Keratinocyte (primary cell): ENCODE results near the gene TOM1L2. TPM values are rescaled to one million over a fixed set of nuclear protein-coding genes. Genes with fewer than 3 reads are reported as not detected.

ENCODE experiments used
- DNase-seq: peaks from one replicate; pipeline ENCODE4 v3.0.0-alpha.2; 2011; ENCODE audit warnings: low read depth, missing footprints, low spot score
- FAIRE-seq: peaks from 2 replicates; lab custom pipeline; 2011; peaks lifted over from hg19 to GRCh38; lab: Jason Lieb, UNC
- H2AFZ ChIP-seq: 2 replicates; pipeline ENCODE4 v1.6.0; 2012; ENCODE audit warnings: low read length, control low read depth, inconsistent platforms; ENCODE audit not compliant: control insufficient read depth
- H3K27ac ChIP-seq: 2 replicates; pipeline ENCODE4 v1.5.1; 2011; ENCODE audit warnings: low read length; ENCODE audit not compliant: control insufficient read depth, insufficient read depth
- H3K27me3 ChIP-seq: 3 replicates; pipeline ENCODE4 v1.6.0; 2011; ENCODE audit warnings: low read length; ENCODE audit not compliant: control insufficient read depth, insufficient read depth; ENCODE audit errors: extremely low read depth
- H3K36me3 ChIP-seq, 2 experiments: 2 replicates in 1 of 2; 3 replicates in 1 of 2; pipeline ENCODE4 v1.5.1; 2011; ENCODE audit warnings: low read length in 2 of 2, mild to moderate bottlenecking in 1 of 2; ENCODE audit not compliant: control insufficient read depth in 2 of 2, insufficient read depth in 2 of 2; ENCODE audit errors: extremely low read depth in 1 of 2
- H3K4me1 ChIP-seq: 3 replicates; pipeline ENCODE4 v1.5.1; 2011; ENCODE audit warnings: low read length; ENCODE audit not compliant: control insufficient read depth, insufficient read depth; ENCODE audit errors: extremely low read depth
- H3K4me2 ChIP-seq: 3 replicates; pipeline ENCODE4 v1.6.0; 2011; ENCODE audit warnings: low read depth, low read length; ENCODE audit not compliant: control insufficient read depth, insufficient read depth; ENCODE audit errors: extremely low read depth
- H3K4me3 ChIP-seq, 3 experiments: fragments of 200-600 bp in 1 of 3; sonication (generic) in 1 of 3; 2 replicates in 2 of 3; 3 replicates in 1 of 3; pipeline ENCODE4 v1.5.1; 2011 to 2016; ENCODE audit warnings: low read length in 3 of 3, mild to moderate bottlenecking in 3 of 3, control low read depth in 2 of 3, inconsistent platforms in 1 of 3, low read depth in 1 of 3, mixed read lengths in 1 of 3, mixed run types in 1 of 3, moderate library complexity in 1 of 3; ENCODE audit not compliant: control insufficient read depth in 2 of 3, insufficient read depth in 2 of 3; ENCODE audit errors: extremely low read depth in 1 of 3
- H3K79me2 ChIP-seq: 2 replicates; pipeline ENCODE4 v1.6.0; 2012; ENCODE audit warnings: low read length; ENCODE audit not compliant: control insufficient read depth, insufficient read depth
- H3K9ac ChIP-seq: 3 replicates; pipeline ENCODE4 v1.6.0; 2011; ENCODE audit warnings: low read length; ENCODE audit not compliant: control insufficient read depth, insufficient read depth; ENCODE audit errors: extremely low read depth
- H3K9me1 ChIP-seq: 3 replicates; pipeline ENCODE4 v1.6.0; 2011; ENCODE audit warnings: low read length; ENCODE audit not compliant: control insufficient read depth, insufficient read depth; ENCODE audit errors: extremely low read depth
- H3K9me3 ChIP-seq: 2 replicates; pipeline ENCODE4 v1.5.1; 2012; ENCODE audit warnings: low read depth, low read length; ENCODE audit not compliant: control insufficient read depth
- H4K20me1 ChIP-seq: 3 replicates; pipeline ENCODE4 v1.6.0; 2011; ENCODE audit warnings: low read length; ENCODE audit not compliant: control insufficient read depth, insufficient read depth; ENCODE audit errors: extremely low read depth
- EZH2 ChIP-seq: IDR thresholded peaks from one replicate; pipeline ENCODE4 v1.6.1; 2012; ENCODE audit warnings: inconsistent platforms, mild to moderate bottlenecking, low read length, moderate library complexity
- dilution Hi-C: fragments of 300-500 bp; cut with MboI; formaldehyde crosslinking; loops from one replicate; pipeline ENCODE4 v1.7.0; 2020; ENCODE audit warnings: low sequenced_read_pairs; ENCODE audit not compliant: extremely low pct_ligation_motif_present
- polyA plus RNA-seq, 5 experiments: library from polyadenylated mRNA; depleted of rRNA in 3 of 5; stranded (reverse) in 3 of 5; stranded (forward) in 1 of 5; unstranded in 1 of 5; fragments of >200 nt; gene quantifications; 1 replicate in 1 of 5; 2 replicates in 3 of 5; 3 replicates in 1 of 5; pipeline versions ENCODE4 v1.2.1 to v1.2.3, GENCODE V29; 2011 to 2012; ENCODE audit warnings: missing spikeins in 2 of 5, low read depth in 1 of 5, low replicate concordance in 1 of 5
- TF ChIP-seq, protein P1 (sequence below), 3 experiments: IDR thresholded peaks in 1 of 3; conservative IDR thresholded peaks in 1 of 3; optimal IDR thresholded peaks in 1 of 3; 2 replicates in 2 of 3; 3 replicates in 1 of 3; pipeline versions ENCODE3 to v1.5.1; 2011; ENCODE audit warnings: low read length in 3 of 3, mild to moderate bottlenecking in 3 of 3, moderate library complexity in 2 of 3, control low read depth in 1 of 3, inconsistent platforms in 1 of 3; ENCODE audit not compliant: insufficient read depth in 2 of 3; ENCODE audit errors: extremely low read depth in 1 of 3

Gene TOM1L2
- polyA plus RNA-seq, 1 donor (not counting 4 experiments of a cell fraction or from before 2014, with no cell fraction given), result 36.3 TPM

DNA sequence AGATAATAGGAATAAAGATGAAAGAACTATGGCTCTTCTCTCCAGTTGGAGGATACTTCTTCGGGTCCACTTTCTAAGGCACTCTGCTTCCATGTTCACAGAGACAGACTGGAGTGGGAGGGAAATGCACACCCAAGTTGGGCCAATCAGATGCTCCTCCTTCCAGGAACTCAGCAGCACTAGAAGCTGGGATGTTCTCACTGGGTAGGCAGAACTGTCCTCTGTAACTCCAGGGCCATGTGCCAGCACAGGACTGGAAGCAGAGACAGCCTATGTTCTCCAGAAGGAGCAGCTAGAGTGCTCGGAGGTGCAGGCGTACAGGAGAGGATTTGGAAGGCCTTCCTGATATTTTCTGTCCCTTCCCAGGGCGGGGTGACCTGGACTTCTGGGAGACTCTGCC, 85.5 kb downstream of the TOM1L2 start:
- peaks cover 7% of the 10 kb centered on the region for H3K4me1 ChIP-seq
- no peak overlapping the region for H2AFZ ChIP-seq
- H3K79me2 ChIP-seq, result no peaks in the 10 kb centered on the region
- no peaks in the 10 kb centered on the region for H3K9me3 ChIP-seq
- no peak for DNase-seq
- dilution Hi-C loops, result no loop called here
- H3K27ac ChIP-seq, result no peak overlapping the region
- FAIRE-seq, result no peak
- no peak overlapping the region for H3K4me3 ChIP-seq
- TF ChIP-seq EZH2, result no peak
- TF ChIP-seq, protein P1, sequence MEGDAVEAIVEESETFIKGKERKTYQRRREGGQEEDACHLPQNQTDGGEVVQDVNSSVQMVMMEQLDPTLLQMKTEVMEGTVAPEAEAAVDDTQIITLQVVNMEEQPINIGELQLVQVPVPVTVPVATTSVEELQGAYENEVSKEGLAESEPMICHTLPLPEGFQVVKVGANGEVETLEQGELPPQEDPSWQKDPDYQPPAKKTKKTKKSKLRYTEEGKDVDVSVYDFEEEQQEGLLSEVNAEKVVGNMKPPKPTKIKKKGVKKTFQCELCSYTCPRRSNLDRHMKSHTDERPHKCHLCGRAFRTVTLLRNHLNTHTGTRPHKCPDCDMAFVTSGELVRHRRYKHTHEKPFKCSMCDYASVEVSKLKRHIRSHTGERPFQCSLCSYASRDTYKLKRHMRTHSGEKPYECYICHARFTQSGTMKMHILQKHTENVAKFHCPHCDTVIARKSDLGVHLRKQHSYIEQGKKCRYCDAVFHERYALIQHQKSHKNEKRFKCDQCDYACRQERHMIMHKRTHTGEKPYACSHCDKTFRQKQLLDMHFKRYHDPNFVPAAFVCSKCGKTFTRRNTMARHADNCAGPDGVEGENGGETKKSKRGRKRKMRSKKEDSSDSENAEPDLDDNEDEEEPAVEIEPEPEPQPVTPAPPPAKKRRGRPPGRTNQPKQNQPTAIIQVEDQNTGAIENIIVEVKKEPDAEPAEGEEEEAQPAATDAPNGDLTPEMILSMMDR (optimal IDR thresholded peaks at IDR 0.05 in 1 of 3, IDR thresholded peaks at IDR 0.05 in 1 of 3, conservative IDR thresholded peaks at IDR 0.05 in 1 of 3; ENCODE audit: extremely low read depth in 1 of 3, insufficient read depth in 2 of 3, low read length in 3 of 3), result no peak
- no peaks in the 10 kb centered on the region for H3K9me1 ChIP-seq
- H4K20me1 ChIP-seq, result no peaks in the 10 kb centered on the region
- H3K36me3 ChIP-seq, result peaks cover 24 to 41% of the 10 kb centered on the region in 2 experiments
- no peaks in the 10 kb centered on the region for H3K27me3 ChIP-seq
- no peak overlapping the region for H3K9ac ChIP-seq
- no peak overlapping the region for H3K4me2 ChIP-seq

DNA sequence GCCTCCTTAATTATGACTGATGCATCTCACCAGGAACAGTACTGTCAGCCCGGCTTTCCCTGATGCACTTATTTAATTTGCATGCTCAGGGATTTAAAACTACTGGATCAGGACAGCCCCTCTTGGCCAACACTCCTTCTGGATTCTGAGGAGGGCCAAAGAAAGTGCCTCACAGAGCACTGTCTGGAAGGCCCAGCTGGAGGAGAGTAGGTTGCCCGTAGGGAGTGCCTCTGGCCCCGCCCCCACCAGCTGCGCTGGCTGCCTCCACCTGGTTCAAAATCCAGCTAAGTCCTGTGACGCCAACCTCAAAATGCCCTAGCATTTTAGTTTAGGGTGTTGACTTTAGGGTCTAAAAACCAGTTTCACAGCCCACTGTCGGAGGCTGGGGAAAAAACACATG, 86.0 kb downstream of the TOM1L2 start:
- TF ChIP-seq, protein P1 (optimal IDR thresholded peaks at IDR 0.05 in 1 of 3, IDR thresholded peaks at IDR 0.05 in 1 of 3, conservative IDR thresholded peaks at IDR 0.05 in 1 of 3; ENCODE audit: extremely low read depth in 1 of 3, insufficient read depth in 2 of 3, low read length in 3 of 3), result no peak
- dilution Hi-C loops, result no loop called here
- H2AFZ ChIP-seq, result no peak overlapping the region
- H3K9me3 ChIP-seq, result no peaks in the 10 kb centered on the region
- H3K9me1 ChIP-seq, result no peaks in the 10 kb centered on the region
- FAIRE-seq, result no peak
- H3K27me3 ChIP-seq, result no peaks in the 10 kb centered on the region
- no peak overlapping the region for H3K27ac ChIP-seq
- H3K36me3 ChIP-seq, result peaks cover 26 to 43% of the 10 kb centered on the region in 2 experiments
- H3K4me2 ChIP-seq, result no peak overlapping the region
- no peak overlapping the region for H3K9ac ChIP-seq
- H4K20me1 ChIP-seq, result no peaks in the 10 kb centered on the region
- H3K4me3 ChIP-seq, result no peak overlapping the region
- peaks cover 7% of the 10 kb centered on the region for H3K4me1 ChIP-seq
- no peaks in the 10 kb centered on the region for H3K79me2 ChIP-seq
- no peak for DNase-seq
